K562 (cell line): ENCODE results near the gene MAMDC2. TPM values are rescaled to one million over a fixed set of nuclear protein-coding genes. Genes with fewer than 3 reads are reported as not detected.

ENCODE experiments used
- ATAC-seq: fragments of 200-7000 bp; cut with Tn5 transposase; 3 replicates; pipeline ENCODE4 v1.9.1; 2020; ENCODE audit warnings: moderate library complexity
- BruUV-seq: library from RNA; stranded (reverse); fragments of 400-500 nt; replicated peaks from 2 replicates; lab custom pipeline; 2021; lab: Mats Ljungman, UMichigan
- CTCF ChIA-PET: fragments of 300-600 bp; formaldehyde crosslinking; extraction: SDS; loops from one replicate; lab custom pipeline; 2021; ENCODE audit warnings: low intra/inter-chr PET ratio; lab: Yijun Ruan, JAX
- POLR2A ChIA-PET: fragments of 300-600, 350-650 bp; sonication (Branson Sonifier 250); formaldehyde crosslinking; extraction: SDS; loops from one replicate; lab custom pipeline; 2021; ENCODE audit warnings: antibody characterized with exemption, inconsistent platforms; lab: Yijun Ruan, JAX
- DNase-seq, 4 experiments: peaks; one replicate each; pipeline versions ENCODE4 v3.0.0 to v3.0.0-alpha.2; 2011 to 2018; ENCODE audit warnings: low spot score in 3 of 4, mixed read lengths in 3 of 4; ENCODE audit errors: extremely low read depth in 1 of 4
- FAIRE-seq: peaks from 2 replicates; lab custom pipeline; 2011; peaks lifted over from hg19 to GRCh38; lab: Jason Lieb, UNC
- H2AFZ ChIP-seq: 2 replicates; pipeline ENCODE4 v1.6.0; 2011; ENCODE audit warnings: low read depth, low read length, control low read depth, inconsistent platforms
- H3K27ac ChIP-seq: fragments of 200-600 bp; 3 replicates; pipeline ENCODE4 v1.8.0; 2011; ENCODE audit warnings: low read depth, mild to moderate bottlenecking, control low read depth, inconsistent platforms, low read length, moderate library complexity, mixed read lengths; ENCODE audit errors: extremely low read depth
- H3K27me3 ChIP-seq, 2 experiments: fragments of 300-600 bp in 1 of 2; 2 replicates in 1 of 2; 3 replicates in 1 of 2; pipeline versions ENCODE4 v1.6.0 to v1.8.0; 2011; ENCODE audit warnings: inconsistent platforms in 2 of 2, low read length in 2 of 2, mild to moderate bottlenecking in 1 of 2, mixed read lengths in 1 of 2, moderate library complexity in 1 of 2; ENCODE audit not compliant: control insufficient read depth in 2 of 2, insufficient read depth in 2 of 2
- H3K36me3 ChIP-seq: fragments of 300-600 bp; 3 replicates; pipeline ENCODE4 v1.8.0; 2011; ENCODE audit warnings: mild to moderate bottlenecking, low read length, inconsistent platforms; ENCODE audit not compliant: control insufficient read depth, insufficient read depth
- H3K4me1 ChIP-seq, 2 experiments: fragments of 200-600 bp in 1 of 2; replicated peaks in 1 of 2; 2 replicates in 1 of 2; 3 replicates in 1 of 2; pipeline versions ENCODE4 v1.5.1 to v1.8.0; 2011; ENCODE audit warnings: inconsistent platforms in 2 of 2, low read length in 2 of 2, mild to moderate bottlenecking in 1 of 2, mixed read lengths in 1 of 2, moderate library complexity in 1 of 2; ENCODE audit not compliant: control insufficient read depth in 2 of 2, insufficient read depth in 2 of 2
- H3K4me2 ChIP-seq: 2 replicates; pipeline ENCODE4 v1.6.1; 2011; ENCODE audit warnings: low read length, control low read depth, inconsistent platforms, mixed read lengths; ENCODE audit not compliant: insufficient read depth
- H3K4me3 ChIP-seq: fragments of 200-600 bp; sonication (generic), shearing (Covaris generic); 2 replicates; pipeline ENCODE4 v1.5.1; 2016; ENCODE audit warnings: control low read depth, inconsistent platforms
- H3K79me2 ChIP-seq: fragments of 200-600 bp; 3 replicates; pipeline ENCODE4 v1.8.0; 2011; ENCODE audit warnings: low read length, inconsistent platforms; ENCODE audit not compliant: control insufficient read depth, insufficient read depth
- H3K9ac ChIP-seq, 2 experiments: 2 replicates each; pipeline versions ENCODE4 v1.6.0 to v1.6.1; 2011; ENCODE audit warnings: low read depth in 2 of 2, low read length in 2 of 2, control low read depth in 1 of 2, inconsistent platforms in 1 of 2, mild to moderate bottlenecking in 1 of 2, mixed read lengths in 1 of 2; ENCODE audit not compliant: insufficient read depth in 1 of 2
- H3K9me1 ChIP-seq: one replicate; pipeline ENCODE4 v1.6.0; 2011; ENCODE audit warnings: inconsistent platforms, mild to moderate bottlenecking, low read length, moderate library complexity; ENCODE audit not compliant: control insufficient read depth, insufficient read depth
- H3K9me3 ChIP-seq: replicated peaks from 2 replicates; pipeline ENCODE4 v1.5.1; 2011; ENCODE audit warnings: low read depth, low read length, inconsistent platforms; ENCODE audit not compliant: control insufficient read depth, insufficient read depth
- H4K20me1 ChIP-seq: replicated peaks from 2 replicates; pipeline ENCODE4 v1.6.1; 2011; ENCODE audit warnings: low read length, inconsistent platforms, mixed read lengths; ENCODE audit not compliant: control insufficient read depth, insufficient read depth
- GTF2E2 ChIP-seq: fragments of 200-800 bp; sonication (Bioruptor generic); IDR thresholded peaks from 2 replicates; pipeline ENCODE4 v1.6.1; 2016; ENCODE audit warnings: missing genetic modification characterization, missing compliant biosample characterization
- LEF1 ChIP-seq: fragments of 450-650 bp; IDR thresholded peaks from 2 replicates; pipeline ENCODE4 v1.6.1; 2016; ENCODE audit warnings: mild to moderate bottlenecking
- MEF2D ChIP-seq: conservative IDR thresholded peaks from 2 replicates; pipeline ENCODE4 v1.6.1; 2016; ENCODE audit warnings: low read depth, missing genetic modification characterization, missing compliant biosample characterization
- MTF1 ChIP-seq: fragments of 250-450 bp; sonication (Bioruptor Pico); IDR thresholded peaks from 2 replicates; pipeline ENCODE4 v1.9.0; 2021; ENCODE audit warnings: moderate library complexity, mild to moderate bottlenecking, inconsistent platforms, borderline replicate concordance
- PHTF2 ChIP-seq: fragments of 250-450 bp; sonication (Bioruptor Pico); IDR thresholded peaks from 2 replicates; pipeline ENCODE4 v1.5.0; 2021; ENCODE audit warnings: mild to moderate bottlenecking
- POU5F1 ChIP-seq: fragments of 150-350 bp; IDR thresholded peaks from 2 replicates; pipeline ENCODE4 v1.6.1; 2014; ENCODE audit warnings: borderline replicate concordance, low read length, low read depth, mild to moderate bottlenecking; ENCODE audit not compliant: partially characterized antibody
- SMARCB1 ChIP-seq: IDR thresholded peaks from 2 replicates; pipeline ENCODE4 v1.6.1; 2011; ENCODE audit warnings: improper control_type of control experiment, low read depth; ENCODE audit not compliant: insufficient read length
- TARDBP ChIP-seq: fragments of 450-650 bp; IDR thresholded peaks from 2 replicates; pipeline ENCODE4 v1.6.1; 2016
- YY1 ChIP-seq, 3 experiments: IDR thresholded peaks; 2 replicates each; pipeline ENCODE4 v1.6.1; 2011; ENCODE audit warnings: low read length in 2 of 3, mild to moderate bottlenecking in 2 of 3, moderate library complexity in 2 of 3, borderline replicate concordance in 1 of 3, control low read depth in 1 of 3, low read depth in 1 of 3; ENCODE audit not compliant: insufficient read depth in 3 of 3, insufficient replicate concordance in 2 of 3, control insufficient read depth in 1 of 3, insufficient read length in 1 of 3; ENCODE audit errors: extremely low read depth in 1 of 3
- ZBED1 ChIP-seq: IDR thresholded peaks from 2 replicates; pipeline ENCODE4 v1.6.1; 2014
- ZNF263 ChIP-seq: sonication (generic); formaldehyde crosslinking; IDR thresholded peaks from 2 replicates; pipeline ENCODE4 v1.8.0; 2022; ENCODE audit warnings: mild to moderate bottlenecking, missing genetic modification reagents, borderline replicate concordance
- ZNF583 ChIP-seq: fragments of 250-450 bp; sonication (Bioruptor Pico); IDR thresholded peaks from 2 replicates; pipeline ENCODE4 v1.4.0; 2020
- WGBS: fragments of 100-300 bp; shearing (Covaris generic); methylation state at CpG from one replicate; pipeline ENCODE4 v1.1.6; 2016; ENCODE audit warnings: low coverage, mixed read lengths; ENCODE audit not compliant: insufficient coverage; ENCODE audit errors: missing lambda C conversion rate; 5-methylcytosine and 5-hydroxymethylcytosine counted together
- in situ Hi-C: fragments of 300-500 bp; cut with MboI; formaldehyde crosslinking; loops from 4 replicates; pipeline ENCODE4 v1.15.0; 2018; ENCODE audit warnings: inconsistent platforms, mixed read lengths
- intact Hi-C: fragments of 100-400 bp; cut with micrococcal nuclease; formaldehyde crosslinking; loops from 2 replicates; pipeline ENCODE4 v1.14.2; 2022
- polyA plus RNA-seq, 8 experiments: library from polyadenylated mRNA; depleted of rRNA in 4 of 8; stranded (reverse) in 5 of 8; unstranded in 3 of 8; fragments of >200 nt; fragmentation: Nextera tagmentation in 2 of 8; fragmentation: Illumina TruSeq in 1 of 8; extraction: Ambion mirVana in 2 of 8; extraction: Trizol in 1 of 8; gene quantifications; 2 replicates each; pipeline versions ENCODE4 v1.2.1 to v1.2.3, GENCODE V29; 2011 to 2014; ENCODE audit warnings: inconsistent platforms in 1 of 8, missing spikeins in 1 of 8
- total RNA-seq, 7 experiments: library from RNA; depleted of rRNA in 6 of 7; stranded (reverse); fragments of >200 nt in 6 of 7; fragmentation: Illumina TruSeq in 2 of 7; extraction: Trizol in 2 of 7; gene quantifications; 2 replicates each; pipeline versions ENCODE4 v1.2.1 to v1.2.3, GENCODE V29; 2011 to 2021; ENCODE audit warnings: low replicate concordance in 1 of 7
- TF ChIP-seq, protein P1 (sequence below): fragments of 450-650 bp; formaldehyde crosslinking; conservative IDR thresholded peaks from 2 replicates; pipeline ENCODE4 v1.4.0; 2022; ENCODE audit warnings: mild to moderate bottlenecking, missing genetic modification characterization
- TF ChIP-seq, protein P2 (sequence below): sonication (generic); formaldehyde crosslinking; IDR thresholded peaks from 2 replicates; pipeline ENCODE4 v1.8.0; 2023; ENCODE audit warnings: mild to moderate bottlenecking, missing genetic modification reagents

MAMDC2 gene
- total and polyA plus RNA-seq, 9 of the 15 experiments (the other 6 are each of a cell fraction or from before 2014, with no cell fraction given): 0.01 to 0.03 TPM; not detected in 7

DNA sequence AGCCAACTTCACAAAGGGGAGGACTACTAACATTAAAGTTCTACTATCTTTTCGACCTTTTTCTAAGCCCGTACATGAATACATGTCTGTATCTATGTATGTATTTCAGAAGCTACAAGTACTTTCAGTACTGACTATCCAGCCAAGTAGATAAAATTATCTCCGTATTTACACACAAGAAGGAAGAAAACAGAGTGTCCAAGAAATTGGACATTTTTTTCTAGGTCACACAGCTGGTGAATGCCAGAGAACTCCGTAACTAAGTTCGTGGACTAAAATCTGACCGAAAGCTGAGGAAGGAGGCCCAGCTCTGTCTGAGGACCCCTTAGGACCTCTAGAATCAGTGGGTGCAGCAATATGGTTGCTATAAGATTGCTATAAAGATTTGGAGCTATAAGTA lies 83.4 kb downstream of the MAMDC2 start (continued):
- TF ChIP-seq, protein P1, sequence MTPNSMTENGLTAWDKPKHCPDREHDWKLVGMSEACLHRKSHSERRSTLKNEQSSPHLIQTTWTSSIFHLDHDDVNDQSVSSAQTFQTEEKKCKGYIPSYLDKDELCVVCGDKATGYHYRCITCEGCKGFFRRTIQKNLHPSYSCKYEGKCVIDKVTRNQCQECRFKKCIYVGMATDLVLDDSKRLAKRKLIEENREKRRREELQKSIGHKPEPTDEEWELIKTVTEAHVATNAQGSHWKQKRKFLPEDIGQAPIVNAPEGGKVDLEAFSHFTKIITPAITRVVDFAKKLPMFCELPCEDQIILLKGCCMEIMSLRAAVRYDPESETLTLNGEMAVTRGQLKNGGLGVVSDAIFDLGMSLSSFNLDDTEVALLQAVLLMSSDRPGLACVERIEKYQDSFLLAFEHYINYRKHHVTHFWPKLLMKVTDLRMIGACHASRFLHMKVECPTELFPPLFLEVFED (CRISPR knock-in tag): no peak
- TF ChIP-seq ZNF583 (CRISPR knock-in tag): no peak
- TF ChIP-seq POU5F1: no peak
- TF ChIP-seq TARDBP: no peak
- no peak for TF ChIP-seq MEF2D (tag)

DNA sequence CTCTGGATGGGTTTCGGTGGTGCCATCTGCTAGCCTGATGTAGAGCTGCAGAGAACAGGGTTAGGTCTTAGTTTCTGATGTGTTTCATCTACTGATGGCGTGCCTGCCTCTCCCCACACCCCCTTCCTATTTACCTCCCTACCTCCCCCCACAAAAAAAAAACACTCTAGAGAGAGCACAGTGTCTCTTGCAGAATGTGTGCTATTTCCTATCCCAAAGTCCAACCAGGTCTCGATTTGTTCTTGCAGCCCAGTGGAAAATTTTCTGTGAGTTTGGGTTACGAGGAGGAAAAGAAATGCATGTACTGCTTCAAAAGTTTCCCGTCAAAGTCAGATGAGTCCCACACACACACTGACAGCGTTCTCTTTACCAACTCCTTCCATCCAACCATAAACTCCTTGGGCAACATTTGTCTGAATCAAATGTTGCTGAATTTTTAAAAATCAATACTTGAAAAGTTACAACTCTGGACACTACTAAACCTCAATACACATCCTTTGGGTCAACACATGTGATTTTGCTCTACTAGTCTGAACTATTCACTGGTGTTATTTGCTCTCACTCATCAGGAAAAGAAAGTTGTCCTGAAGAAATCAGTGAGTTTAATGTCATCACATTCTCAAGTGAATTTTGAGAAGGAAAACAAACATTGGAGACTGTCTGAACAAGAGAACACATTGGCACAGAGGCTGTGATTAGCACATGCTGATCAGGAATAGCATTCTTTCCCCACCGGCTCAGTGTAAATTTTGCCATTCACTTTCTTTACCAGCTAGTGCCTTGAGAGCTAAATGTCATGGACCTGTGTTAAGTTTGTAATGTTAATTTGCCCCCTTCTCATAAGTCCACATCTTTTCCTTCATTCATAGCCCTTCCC lies 84.1 kb downstream of the MAMDC2 start:
- H2AFZ ChIP-seq: no peak overlapping the region
- no peak overlapping the region for H3K4me3 ChIP-seq
- peaks cover 0 to 11% of the 10 kb centered on the region in 2 experiments; a peak in 2 of 5 replicates for H3K27me3 ChIP-seq
- no peaks in the 10 kb centered on the region for H4K20me1 ChIP-seq
- no peaks in the 10 kb centered on the region for H3K36me3 ChIP-seq
- TF ChIP-seq MTF1 (CRISPR knock-in tag) (no peak), LEF1 (no peak), SMARCB1 (no peak), GTF2E2 (tag) (no peak), ZBED1 (no peak), ZNF263 (CRISPR knock-in tag) (no peak), YY1 (IDR thresholded peaks at IDR 0.05; ENCODE audit: borderline replicate concordance in 1 of 3, control insufficient read depth in 1 of 3, extremely low read depth in 1 of 3, insufficient read depth in 3 of 3, insufficient read length in 1 of 3, insufficient replicate concordance in 2 of 3, low read depth in 1 of 3, low read length in 2 of 3) (no peak), PHTF2 (CRISPR knock-in tag) (no peak)
- TF ChIP-seq, protein P2, sequence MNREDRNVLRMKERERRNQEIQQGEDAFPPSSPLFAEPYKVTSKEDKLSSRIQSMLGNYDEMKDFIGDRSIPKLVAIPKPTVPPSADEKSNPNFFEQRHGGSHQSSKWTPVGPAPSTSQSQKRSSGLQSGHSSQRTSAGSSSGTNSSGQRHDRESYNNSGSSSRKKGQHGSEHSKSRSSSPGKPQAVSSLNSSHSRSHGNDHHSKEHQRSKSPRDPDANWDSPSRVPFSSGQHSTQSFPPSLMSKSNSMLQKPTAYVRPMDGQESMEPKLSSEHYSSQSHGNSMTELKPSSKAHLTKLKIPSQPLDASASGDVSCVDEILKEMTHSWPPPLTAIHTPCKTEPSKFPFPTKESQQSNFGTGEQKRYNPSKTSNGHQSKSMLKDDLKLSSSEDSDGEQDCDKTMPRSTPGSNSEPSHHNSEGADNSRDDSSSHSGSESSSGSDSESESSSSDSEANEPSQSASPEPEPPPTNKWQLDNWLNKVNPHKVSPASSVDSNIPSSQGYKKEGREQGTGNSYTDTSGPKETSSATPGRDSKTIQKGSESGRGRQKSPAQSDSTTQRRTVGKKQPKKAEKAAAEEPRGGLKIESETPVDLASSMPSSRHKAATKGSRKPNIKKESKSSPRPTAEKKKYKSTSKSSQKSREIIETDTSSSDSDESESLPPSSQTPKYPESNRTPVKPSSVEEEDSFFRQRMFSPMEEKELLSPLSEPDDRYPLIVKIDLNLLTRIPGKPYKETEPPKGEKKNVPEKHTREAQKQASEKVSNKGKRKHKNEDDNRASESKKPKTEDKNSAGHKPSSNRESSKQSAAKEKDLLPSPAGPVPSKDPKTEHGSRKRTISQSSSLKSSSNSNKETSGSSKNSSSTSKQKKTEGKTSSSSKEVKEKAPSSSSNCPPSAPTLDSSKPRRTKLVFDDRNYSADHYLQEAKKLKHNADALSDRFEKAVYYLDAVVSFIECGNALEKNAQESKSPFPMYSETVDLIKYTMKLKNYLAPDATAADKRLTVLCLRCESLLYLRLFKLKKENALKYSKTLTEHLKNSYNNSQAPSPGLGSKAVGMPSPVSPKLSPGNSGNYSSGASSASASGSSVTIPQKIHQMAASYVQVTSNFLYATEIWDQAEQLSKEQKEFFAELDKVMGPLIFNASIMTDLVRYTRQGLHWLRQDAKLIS (CRISPR knock-in tag): no peak
- ChIA-PET POLR2A (no interaction called here), CTCF (no interaction called here)
- BruUV-seq: no TSS peak
- H3K9me1 ChIP-seq: no peaks in the 10 kb centered on the region
- in situ Hi-C loops: no loop called here
- WGBS: 0% methylated on average over 7 of the region's 7 CpGs
- no peaks in the 10 kb centered on the region for H3K4me1 ChIP-seq
- intact Hi-C loops: no loop called here
- no peaks in the 10 kb centered on the region for H3K79me2 ChIP-seq
- ATAC-seq (no peak), FAIRE-seq (no peak), DNase-seq (no peak)
- H3K9ac ChIP-seq: no peak overlapping the region
- no peaks in the 10 kb centered on the region for H3K9me3 ChIP-seq
- H3K27ac ChIP-seq: no peak overlapping the region
- H3K4me2 ChIP-seq: no peak overlapping the region
